Stimulated activated CD4-positive, alpha-beta T cell treated with anti-CD3 and anti-CD28 coated beads, Interleukin-15, amount 100 ng/mL, for 48 hours (primary cell): ENCODE results near the gene CTNNA2.

ENCODE experiments used
- DNase-seq, 2 donors: peaks; one replicate each; pipeline ENCODE4 v3.0.0-alpha.2; 2020; ENCODE audit warnings: low read depth in 2 of 2

The CTNNA2 gene

GRCh38 chr2:80549901-80550300 lies 1037.0 kb downstream of the CTNNA2 start:
- DNase-seq: no peak

- no peak for DNase-seq
Observed at GRCh38 chr2:80560326-80560725, 1047.5 kb downstream of the CTNNA2 start.

- no peak for DNase-seq
Observed at GRCh38 chr2:80568011-80568410, 1055.2 kb downstream of the CTNNA2 start.

- no peak for DNase-seq
Observed at GRCh38 chr2:80573167-80573566, 1060.3 kb downstream of the CTNNA2 start.

GRCh38 chr2:80573950-80574349 lies 1061.1 kb downstream of the CTNNA2 start:
- no peak for DNase-seq

GRCh38 chr2:80579756-80580155 lies 1066.9 kb downstream of the CTNNA2 start:
- DNase-seq: no peak

GRCh38 chr2:80591233-80591632 lies 1078.4 kb downstream of the CTNNA2 start:
- no peak for DNase-seq

- DNase-seq: no peak
Observed at GRCh38 chr2:80592106-80592505, 1079.3 kb downstream of the CTNNA2 start.

GRCh38 chr2:80610108-80610507 lies 1097.3 kb downstream of the CTNNA2 start:
- no peak for DNase-seq

- no peak for DNase-seq
Observed at GRCh38 chr2:80621656-80622055, 1108.8 kb downstream of the CTNNA2 start.

- DNase-seq: no peak
Observed at GRCh38 chr2:80624062-80624461, 1111.2 kb downstream of the CTNNA2 start.

GRCh38 chr2:80634590-80634989 lies 1121.7 kb downstream of the CTNNA2 start:
- no peak for DNase-seq

GRCh38 chr2:80638783-80639182 lies 1125.9 kb downstream of the CTNNA2 start:
- no peak for DNase-seq

GRCh38 chr2:80642465-80642864 lies 1129.6 kb downstream of the CTNNA2 start:
- DNase-seq: no peak

- no peak for DNase-seq
Observed at GRCh38 chr2:80643598-80643997, 1130.7 kb downstream of the CTNNA2 start.

GRCh38 chr2:80651435-80651834 lies 1138.6 kb downstream of the CTNNA2 start:
- DNase-seq: no peak

- no peak for DNase-seq
Observed at GRCh38 chr2:80655265-80655664, 1142.4 kb downstream of the CTNNA2 start.

- DNase-seq: no peak
Observed at GRCh38 chr2:80670763-80671162, 1157.9 kb downstream of the CTNNA2 start.

- no peak for DNase-seq
Observed at GRCh38 chr2:80687524-80687923, 1174.7 kb downstream of the CTNNA2 start.

- DNase-seq: no peak
Observed at GRCh38 chr2:80689106-80689505, 1176.3 kb downstream of the CTNNA2 start.
